ENCODE measurements around the gene RALGAPA1.

The RALGAPA1 gene

GRCh38 chr14:35495278-35495677 lies 313.8 kb downstream of the RALGAPA1 start:
- DNase-seq, result no peak

GRCh38 chr14:35492569-35493014 lies 316.5 kb downstream of the RALGAPA1 start:
- no peak for DNase-seq

Measured in amygdala (tissue), 56 donors.